Activated T-cell treated with anti-CD3 and anti-CD28 coated beads for 24 hours (primary cell): ENCODE measurements around the gene RANBP1.

Source experiments
- DNase-seq: peaks from one replicate; pipeline ENCODE4 v3.0.0-alpha.2; 2020; ENCODE audit warnings: low read depth

Gene RANBP1

GRCh38 chr22:20174785-20175596 lies 59.1 kb downstream of the RANBP1 start:
- DNase-seq = no peak

- no peak for DNase-seq
These were observed 59.6 kb downstream of the RANBP1 start for GRCh38 chr22:20175597-20175900.

GRCh38 chr22:20176421-20177085 lies 60.6 kb downstream of the RANBP1 start:
- no peak for DNase-seq
